HepG2 (cell line): ENCODE measurements around the gene PLA2G2A. TPM values are rescaled to one million over a fixed set of nuclear protein-coding genes. Genes with fewer than 3 reads are reported as not detected.

Experiments
- DRAP1 ChIP-seq: IDR thresholded peaks from 2 replicates; pipeline ENCODE4 v1.6.1; 2016; ENCODE audit warnings: missing genetic modification reagents, missing compliant biosample characterization
- NFE2L1 ChIP-seq: sonication (generic); formaldehyde crosslinking; IDR thresholded peaks from 2 replicates; pipeline ENCODE4 v1.4.0; 2020; ENCODE audit warnings: missing genetic modification reagents, mild to moderate bottlenecking, borderline replicate concordance
- PPARG ChIP-seq: conservative IDR thresholded peaks from 2 replicates; pipeline ENCODE4 v1.6.1; 2016; ENCODE audit warnings: missing biosample characterization, missing genetic modification reagents
- SOX13 ChIP-seq, 3 experiments: fragments of 450-650 bp in 1 of 3; sonication (generic) in 1 of 3; formaldehyde crosslinking in 1 of 3; IDR thresholded peaks in 2 of 3; conservative IDR thresholded peaks in 1 of 3; 2 replicates each; pipeline versions ENCODE4 v1.5.0 to v1.6.1; 2016 to 2020; ENCODE audit warnings: antibody characterized with exemption in 1 of 3, mild to moderate bottlenecking in 1 of 3, missing compliant biosample characterization in 1 of 3, missing genetic modification reagents in 1 of 3, moderate library complexity in 1 of 3
- SOX5 ChIP-seq: IDR thresholded peaks from 2 replicates; pipeline ENCODE4 v1.6.1; 2016; ENCODE audit warnings: borderline replicate concordance
- YEATS4 ChIP-seq: sonication (generic); formaldehyde crosslinking; IDR thresholded peaks from 2 replicates; pipeline ENCODE4 v1.4.0; 2020; ENCODE audit warnings: missing genetic modification reagents, borderline replicate concordance
- ZFP36L1 ChIP-seq: sonication (generic); formaldehyde crosslinking; IDR thresholded peaks from 2 replicates; pipeline ENCODE4 v1.8.0; 2022; ENCODE audit warnings: mild to moderate bottlenecking, missing genetic modification reagents, moderate library complexity
- ZHX1 ChIP-seq: sonication (generic); formaldehyde crosslinking; IDR thresholded peaks from 2 replicates; pipeline ENCODE4 v1.8.1; 2022; ENCODE audit warnings: low read depth, mild to moderate bottlenecking, missing genetic modification reagents
- ZNF691 ChIP-seq: sonication (generic); formaldehyde crosslinking; IDR thresholded peaks from 2 replicates; pipeline ENCODE4 v1.4.0; 2020; ENCODE audit warnings: missing genetic modification reagents, low read depth, mild to moderate bottlenecking, borderline replicate concordance
- ZNF790 ChIP-seq: sonication (generic); formaldehyde crosslinking; IDR thresholded peaks from 2 replicates; pipeline ENCODE4 v1.8.0; 2022; ENCODE audit warnings: missing genetic modification reagents, mild to moderate bottlenecking, borderline replicate concordance
- polyA plus RNA-seq, 8 experiments: library from polyadenylated mRNA; depleted of rRNA in 3 of 8; stranded (reverse) in 7 of 8; unstranded in 1 of 8; fragments of >200 nt; fragmentation: Illumina TruSeq in 4 of 8; extraction: Trizol in 4 of 8; gene quantifications; 2 replicates each; pipeline versions ENCODE4 v1.2.1 to v1.2.3, GENCODE V29; 2011 to 2016; ENCODE audit warnings: low read depth in 4 of 8, missing spikeins in 1 of 8, mixed read lengths in 1 of 8; ENCODE audit not compliant: insufficient read depth in 1 of 8
- total RNA-seq, 5 experiments: library from RNA; depleted of rRNA; stranded (reverse); fragments of >200 nt; fragmentation: Illumina TruSeq; extraction: Trizol; gene quantifications; 2 replicates each; pipeline ENCODE4 v1.2.3, GENCODE V29; 2016; ENCODE audit warnings: low read depth in 1 of 5
- TF ChIP-seq, protein P1 (sequence below): sonication (generic); formaldehyde crosslinking; conservative IDR thresholded peaks from 2 replicates; pipeline ENCODE4 v1.5.0; 2020; ENCODE audit warnings: missing genetic modification reagents
- TF ChIP-seq, protein P2 (sequence below), 2 experiments: fragments of 450-650 bp in 1 of 2; sonication (generic) in 1 of 2; formaldehyde crosslinking in 1 of 2; IDR thresholded peaks; 2 replicates each; pipeline versions ENCODE4 v1.6.1 to v1.8.0; 2016 to 2022; ENCODE audit warnings: antibody characterized with exemption in 1 of 2, mild to moderate bottlenecking in 1 of 2, missing genetic modification reagents in 1 of 2

Gene PLA2G2A
- total and polyA plus RNA-seq, 2 of the 13 experiments (the other 11 are each of a cell fraction or from before 2014, with no cell fraction given) = 0.35 to 30.3 TPM

GRCh38 chr1:19974822-19975416 lies 4.5 kb downstream of the PLA2G2A start (continued):
- TF ChIP-seq DRAP1 (CRISPR knock-in tag) = no peak
- no peak for TF ChIP-seq ZHX1 (CRISPR knock-in tag)
- TF ChIP-seq, protein P1, sequence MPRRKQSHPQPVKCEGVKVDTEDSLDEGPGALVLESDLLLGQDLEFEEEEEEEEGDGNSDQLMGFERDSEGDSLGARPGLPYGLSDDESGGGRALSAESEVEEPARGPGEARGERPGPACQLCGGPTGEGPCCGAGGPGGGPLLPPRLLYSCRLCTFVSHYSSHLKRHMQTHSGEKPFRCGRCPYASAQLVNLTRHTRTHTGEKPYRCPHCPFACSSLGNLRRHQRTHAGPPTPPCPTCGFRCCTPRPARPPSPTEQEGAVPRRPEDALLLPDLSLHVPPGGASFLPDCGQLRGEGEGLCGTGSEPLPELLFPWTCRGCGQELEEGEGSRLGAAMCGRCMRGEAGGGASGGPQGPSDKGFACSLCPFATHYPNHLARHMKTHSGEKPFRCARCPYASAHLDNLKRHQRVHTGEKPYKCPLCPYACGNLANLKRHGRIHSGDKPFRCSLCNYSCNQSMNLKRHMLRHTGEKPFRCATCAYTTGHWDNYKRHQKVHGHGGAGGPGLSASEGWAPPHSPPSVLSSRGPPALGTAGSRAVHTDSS (CRISPR knock-in tag) = no peak
- no peak; the same call in 1 of the 2 replicates for TF ChIP-seq YEATS4 (CRISPR knock-in tag)
- 0 out of 2 replicates have a peak, but pooled peaks have one; percentile 34 for TF ChIP-seq ZFP36L1 (CRISPR knock-in tag)
- peak; percentile 59; the same call in 1 of the 2 replicates for TF ChIP-seq ZNF691 (CRISPR knock-in tag)
- TF ChIP-seq SOX13 (IDR thresholded peaks at IDR 0.05) = 0 out of 2 replicates have a peak, but pooled peaks have one; percentile 43
- peak in 1 of 2 experiments; percentile 86; a peak in 2 of 4 replicates for TF ChIP-seq SOX13 (CRISPR knock-in tag; conservative IDR thresholded peaks at IDR 0.05 in 1 of 2, IDR thresholded peaks at IDR 0.05 in 1 of 2)
- no peak for TF ChIP-seq ZNF790
- TF ChIP-seq, protein P2, sequence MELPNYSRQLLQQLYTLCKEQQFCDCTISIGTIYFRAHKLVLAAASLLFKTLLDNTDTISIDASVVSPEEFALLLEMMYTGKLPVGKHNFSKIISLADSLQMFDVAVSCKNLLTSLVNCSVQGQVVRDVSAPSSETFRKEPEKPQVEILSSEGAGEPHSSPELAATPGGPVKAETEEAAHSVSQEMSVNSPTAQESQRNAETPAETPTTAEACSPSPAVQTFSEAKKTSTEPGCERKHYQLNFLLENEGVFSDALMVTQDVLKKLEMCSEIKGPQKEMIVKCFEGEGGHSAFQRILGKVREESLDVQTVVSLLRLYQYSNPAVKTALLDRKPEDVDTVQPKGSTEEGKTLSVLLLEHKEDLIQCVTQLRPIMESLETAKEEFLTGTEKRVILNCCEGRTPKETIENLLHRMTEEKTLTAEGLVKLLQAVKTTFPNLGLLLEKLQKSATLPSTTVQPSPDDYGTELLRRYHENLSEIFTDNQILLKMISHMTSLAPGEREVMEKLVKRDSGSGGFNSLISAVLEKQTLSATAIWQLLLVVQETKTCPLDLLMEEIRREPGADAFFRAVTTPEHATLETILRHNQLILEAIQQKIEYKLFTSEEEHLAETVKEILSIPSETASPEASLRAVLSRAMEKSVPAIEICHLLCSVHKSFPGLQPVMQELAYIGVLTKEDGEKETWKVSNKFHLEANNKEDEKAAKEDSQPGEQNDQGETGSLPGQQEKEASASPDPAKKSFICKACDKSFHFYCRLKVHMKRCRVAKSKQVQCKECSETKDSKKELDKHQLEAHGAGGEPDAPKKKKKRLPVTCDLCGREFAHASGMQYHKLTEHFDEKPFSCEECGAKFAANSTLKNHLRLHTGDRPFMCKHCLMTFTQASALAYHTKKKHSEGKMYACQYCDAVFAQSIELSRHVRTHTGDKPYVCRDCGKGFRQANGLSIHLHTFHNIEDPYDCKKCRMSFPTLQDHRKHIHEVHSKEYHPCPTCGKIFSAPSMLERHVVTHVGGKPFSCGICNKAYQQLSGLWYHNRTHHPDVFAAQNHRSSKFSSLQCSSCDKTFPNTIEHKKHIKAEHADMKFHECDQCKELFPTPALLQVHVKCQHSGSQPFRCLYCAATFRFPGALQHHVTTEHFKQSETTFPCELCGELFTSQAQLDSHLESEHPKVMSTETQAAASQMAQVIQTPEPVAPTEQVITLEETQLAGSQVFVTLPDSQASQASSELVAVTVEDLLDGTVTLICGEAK (IDR thresholded peaks at IDR 0.05) = no peak
- TF ChIP-seq, protein P2 (CRISPR knock-in tag; IDR thresholded peaks at IDR 0.05) = no peak; the same call in 1 of the 2 replicates
- no peak for TF ChIP-seq NFE2L1 (CRISPR knock-in tag)
- TF ChIP-seq SOX5 (CRISPR knock-in tag) = peak; percentile 86; the same call in 1 of the 2 replicates
- TF ChIP-seq PPARG (CRISPR knock-in tag) = peak; percentile 87; the same call in 1 of the 2 replicates
